Body of pancreas (tissue), 4 donors: ENCODE data around the gene CDC42EP5.

ENCODE experiments used
- CTCF ChIP-seq, 7 experiments: fragments of 450-650 bp in 4 of 7; fragments of 200-600 bp in 3 of 7; sonication (generic) in 3 of 7; IDR thresholded peaks; one replicate each; pipeline ENCODE4 v1.5.1; 2016 to 2019; ENCODE audit warnings: antibody characterized with exemption in 7 of 7
- POLR2A ChIP-seq, 3 donors: fragments of 450-650 bp; IDR thresholded peaks; one replicate each; pipeline ENCODE4 v1.6.1; 2016; ENCODE audit warnings: antibody characterized with exemption in 3 of 3, mild to moderate bottlenecking in 2 of 3

GRCh38 chr19:54464630-54465425, 8.3 kb downstream of the CDC42EP5 start:
- TF ChIP-seq CTCF (IDR thresholded peaks at IDR 0.05) (peak in 3 of 7 experiments; percentile 29 to 36 (median 32)), POLR2A (IDR thresholded peaks at IDR 0.05) (peak; percentile 68 to 86 (median 79))
